CD4-positive, alpha-beta T cell treated with Interleukin-15 for 1 hour (primary cell): Measurements from ENCODE around the gene CACNA1A.
"Not testable (repeated sequence)": the region's sequence is repeated elsewhere in the genome, so short reads cannot be mapped to it uniquely, and the experiment has no call there.

Source experiments
- DNase-seq: peaks from one replicate; pipeline ENCODE4 v3.0.0-alpha.2; 2020

Gene CACNA1A

DNA sequence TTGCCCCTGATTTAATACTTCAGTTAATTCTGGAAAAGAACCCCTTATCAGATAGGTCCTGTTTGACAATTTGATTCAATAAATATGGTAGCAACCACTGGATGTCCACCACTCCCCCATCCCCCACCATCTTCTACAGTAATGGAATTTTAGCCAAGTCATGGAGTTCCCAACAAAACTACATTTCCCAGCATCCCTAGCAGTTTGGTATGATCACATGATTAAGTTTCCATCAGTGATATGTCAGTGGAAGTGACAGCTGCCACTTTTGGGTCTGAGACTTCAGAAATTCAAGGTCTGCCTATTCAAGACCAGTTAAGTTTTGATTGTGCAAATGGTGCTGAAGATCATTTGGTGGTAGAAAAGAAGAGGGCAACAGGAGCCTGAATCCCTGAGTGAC lies 85.5 kb downstream of the CACNA1A start:
- DNase-seq = no peak

DNA sequence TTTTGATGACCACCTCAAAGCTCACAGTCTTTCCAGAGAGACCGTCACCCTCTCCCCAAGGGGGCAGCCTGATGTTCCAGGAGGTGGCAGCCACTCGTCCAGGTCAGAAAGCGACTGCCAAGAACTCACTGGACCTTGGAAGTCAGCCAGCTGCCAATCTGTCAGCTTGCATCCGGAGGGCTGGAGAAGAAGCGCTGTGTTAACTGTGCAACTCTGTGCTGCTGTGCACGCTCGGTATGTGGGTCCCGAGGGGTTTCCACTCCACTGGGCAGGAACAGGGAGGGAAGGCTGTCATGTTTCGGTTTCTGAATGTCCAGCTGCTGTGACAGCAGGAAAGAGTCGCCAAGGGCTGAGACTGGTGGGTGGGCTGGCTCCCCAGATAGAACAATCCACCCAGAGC lies 89.2 kb downstream of the CACNA1A start:
- DNase-seq = no peak

DNA sequence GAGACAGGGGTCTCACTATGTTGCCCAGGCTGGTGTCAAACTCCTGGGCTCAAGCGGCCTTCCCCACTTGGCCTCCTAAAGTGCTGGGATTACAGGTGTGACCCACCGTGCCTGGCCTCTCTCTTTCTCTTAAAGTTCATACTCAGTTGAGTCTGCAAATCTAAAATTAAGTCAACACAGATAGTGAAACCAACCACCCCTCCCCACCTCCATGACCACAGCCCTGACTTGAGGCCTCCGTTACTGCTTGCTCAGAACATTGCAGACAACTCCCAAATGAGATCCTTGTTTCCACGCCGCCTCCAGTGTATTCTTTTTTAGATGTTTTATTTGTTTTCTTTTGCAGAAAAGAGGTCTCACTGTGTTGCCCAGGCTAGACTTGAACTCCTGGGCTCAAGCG lies 94.4 kb downstream of the CACNA1A start:
- DNase-seq = no peak

DNA sequence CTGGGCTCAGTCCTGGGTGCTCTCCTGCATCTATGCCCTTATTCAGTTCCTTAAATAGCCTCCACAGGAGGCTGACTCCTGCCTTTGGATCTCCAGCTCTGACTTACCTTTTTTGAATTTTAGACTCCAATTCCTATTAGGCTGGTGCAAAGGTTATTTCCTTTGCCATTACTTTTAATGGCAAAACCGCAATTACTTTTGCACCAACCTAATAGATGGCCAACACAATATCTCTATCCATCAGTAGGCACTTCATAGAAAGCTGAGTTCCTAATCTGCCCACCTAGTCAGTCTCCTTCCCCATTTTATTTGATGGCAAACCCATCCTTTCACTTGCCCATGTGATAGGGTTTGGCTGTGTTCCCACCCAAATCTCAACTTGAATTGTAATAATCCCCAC lies 95.3 kb downstream of the CACNA1A start:
- no peak for DNase-seq

DNA sequence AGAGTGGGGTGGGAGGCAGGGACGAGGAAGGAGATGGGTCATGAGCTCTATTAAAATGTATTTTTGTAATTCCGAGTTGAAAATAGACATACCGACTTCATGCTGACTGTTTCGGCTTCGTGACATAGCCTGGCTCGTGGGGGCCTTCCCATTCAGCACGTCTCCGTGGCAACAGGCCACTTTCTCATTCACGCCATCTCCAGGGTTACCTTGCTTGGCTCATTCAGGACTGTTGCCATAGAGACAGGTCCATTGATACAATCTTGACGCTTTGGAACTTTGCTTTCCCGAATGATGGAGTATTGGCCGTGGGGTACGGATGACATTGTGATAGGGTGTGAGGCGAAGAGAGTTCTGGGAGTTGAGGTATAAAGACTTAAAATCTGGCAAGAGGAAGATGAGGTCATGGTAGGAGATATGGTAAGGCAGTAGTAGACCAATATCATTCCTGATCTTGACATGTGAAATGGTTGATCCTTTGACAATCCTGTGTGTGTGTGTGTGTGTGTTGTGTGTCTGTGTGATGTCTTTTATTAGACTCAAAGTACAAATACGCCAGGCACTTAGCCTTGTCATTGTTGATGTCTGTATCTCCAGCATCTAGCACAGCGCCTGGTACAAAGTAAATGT lies 97.3 kb downstream of the CACNA1A start:
- no peak for DNase-seq

DNA sequence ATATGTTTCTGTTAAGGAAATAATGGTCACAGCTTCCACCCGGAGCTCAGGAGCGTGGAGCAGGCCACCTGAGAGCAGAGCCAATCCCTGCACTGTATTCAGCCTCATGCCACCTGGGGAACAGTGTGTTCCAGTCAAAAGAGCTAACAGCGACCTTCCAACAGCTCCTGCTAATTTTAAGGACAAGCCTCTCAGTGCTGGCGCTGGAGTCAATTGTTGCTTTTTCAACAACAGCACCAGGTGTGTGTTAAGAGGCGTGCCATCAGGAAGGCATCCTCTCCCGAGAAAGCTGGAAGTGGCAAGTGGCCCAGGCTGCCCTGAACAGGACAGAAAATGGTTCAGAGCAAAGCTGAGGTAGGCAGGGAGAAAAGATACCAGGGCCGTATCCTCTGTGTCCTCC lies 102.0 kb downstream of the CACNA1A start:
- DNase-seq = no peak

DNA sequence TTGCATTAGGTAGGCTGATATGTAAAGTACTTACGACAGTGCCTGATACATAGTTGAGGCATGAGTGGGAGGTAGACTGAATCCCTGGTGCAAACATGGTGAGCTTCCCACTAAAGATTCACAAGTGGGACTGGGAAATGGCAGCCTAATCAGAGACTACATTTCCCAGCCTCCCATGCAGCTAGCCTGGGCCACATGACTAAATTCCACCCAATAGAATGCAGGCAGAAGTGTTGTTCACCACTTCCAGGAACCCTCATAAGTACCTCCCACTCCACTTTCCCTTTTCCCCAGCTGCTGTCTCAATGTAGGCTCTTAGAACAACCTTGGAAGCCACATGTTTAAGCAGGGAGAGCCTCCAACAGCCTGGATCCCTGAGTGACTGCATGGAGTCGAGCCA lies 104.9 kb downstream of the CACNA1A start:
- no peak for DNase-seq

DNA sequence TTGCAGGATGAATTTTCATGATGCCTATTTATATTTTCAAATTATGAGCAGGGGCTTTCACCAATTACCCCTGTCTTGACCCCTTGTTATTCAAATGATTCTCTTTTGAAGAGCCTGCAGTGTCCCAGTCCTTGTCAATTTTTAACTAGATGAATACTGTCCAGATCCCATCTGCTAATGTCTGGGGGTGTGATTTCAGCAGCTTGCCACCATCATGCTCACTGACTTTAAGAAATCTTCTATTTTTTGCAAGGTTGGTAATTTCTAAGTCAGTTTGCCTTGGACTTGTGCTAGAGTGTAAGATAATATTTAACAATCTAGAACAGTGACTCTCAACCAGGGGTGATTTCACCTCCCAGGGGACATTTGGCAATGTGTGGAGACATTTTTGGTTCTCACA lies 106.0 kb downstream of the CACNA1A start:
- DNase-seq = no peak

DNA sequence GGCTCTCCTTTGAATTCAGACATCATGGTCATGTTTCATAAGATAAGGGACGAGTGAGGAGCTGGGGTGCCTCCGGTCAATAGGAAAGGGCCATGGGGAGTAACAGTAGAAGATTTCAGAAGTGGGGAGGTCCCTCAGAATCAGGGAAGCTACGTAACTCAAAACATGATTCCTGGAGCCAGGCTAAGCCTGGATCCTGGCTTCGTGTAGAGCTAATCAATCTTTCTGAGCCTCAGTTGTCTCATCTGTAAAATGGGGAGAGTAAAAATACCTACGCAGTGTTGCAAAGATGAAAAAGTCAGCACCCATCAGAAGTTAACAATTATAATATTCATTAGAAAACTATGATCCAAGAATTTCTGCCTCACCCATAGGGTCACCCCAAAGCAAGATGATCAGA lies 106.5 kb downstream of the CACNA1A start:
- DNase-seq = no peak

DNA sequence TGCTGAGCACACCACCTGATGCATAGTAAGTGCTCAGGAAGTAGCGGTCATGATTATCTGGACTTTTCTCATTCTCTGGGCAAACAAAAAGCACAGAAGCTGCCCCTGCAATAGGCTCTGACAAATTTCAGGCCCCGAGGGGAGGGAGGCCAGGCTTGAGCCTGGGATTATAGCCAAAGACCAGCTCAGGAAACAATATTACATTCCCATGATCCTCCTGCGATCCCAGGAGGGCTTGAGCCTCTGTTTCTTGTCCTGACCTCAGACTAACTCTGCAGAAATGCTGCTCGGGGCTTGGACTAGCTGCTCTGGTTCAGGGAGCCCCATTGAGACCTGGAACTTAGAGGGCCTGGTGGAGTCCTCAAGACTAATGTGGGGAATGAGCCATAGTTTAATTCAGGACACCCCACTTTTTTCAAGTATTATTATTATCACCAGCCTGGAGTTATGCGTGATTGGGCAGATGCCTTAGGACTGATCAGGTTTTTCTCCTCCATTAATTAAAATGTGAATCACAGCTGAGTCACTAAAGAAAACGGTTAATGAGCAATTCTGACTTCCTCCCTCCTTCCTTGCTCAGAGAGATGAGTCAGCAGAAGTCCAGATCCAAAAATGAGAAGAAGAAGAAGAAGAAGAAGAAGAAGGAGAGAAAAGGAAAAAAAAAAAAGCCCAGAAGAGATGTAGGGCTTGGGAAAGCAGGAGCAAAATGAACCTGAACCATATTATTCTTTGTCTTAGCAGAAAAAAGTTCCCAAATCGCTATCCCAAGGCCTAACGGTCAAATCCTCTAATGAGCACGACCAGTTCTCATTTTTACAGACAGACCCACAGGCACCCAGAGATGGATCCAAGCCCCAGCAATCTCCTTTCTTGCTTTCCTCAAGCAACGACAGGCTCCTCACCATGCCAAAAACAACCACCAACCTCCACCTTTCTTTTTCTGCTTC lies 107.2 kb downstream of the CACNA1A start:
- no peak for DNase-seq

DNA sequence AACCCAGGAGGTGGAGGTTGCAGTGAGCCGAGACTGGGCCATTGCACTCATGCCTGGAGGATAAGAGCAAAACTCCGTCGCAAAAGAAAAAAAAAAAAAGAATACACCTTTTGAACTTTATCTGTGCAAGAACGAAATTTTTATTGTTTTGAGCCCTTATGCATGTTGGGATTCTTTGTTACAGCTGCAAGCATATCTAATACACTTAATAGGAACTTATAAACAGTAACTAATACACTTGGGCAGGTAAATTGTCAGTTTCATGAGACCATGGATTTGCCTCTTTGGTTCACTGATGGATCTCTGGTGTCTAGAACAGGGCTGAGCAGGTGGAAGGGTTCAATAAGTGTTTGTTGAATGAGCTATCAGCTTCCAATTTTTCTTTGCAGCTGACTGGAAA lies 108.1 kb downstream of the CACNA1A start:
- no peak for DNase-seq

DNA sequence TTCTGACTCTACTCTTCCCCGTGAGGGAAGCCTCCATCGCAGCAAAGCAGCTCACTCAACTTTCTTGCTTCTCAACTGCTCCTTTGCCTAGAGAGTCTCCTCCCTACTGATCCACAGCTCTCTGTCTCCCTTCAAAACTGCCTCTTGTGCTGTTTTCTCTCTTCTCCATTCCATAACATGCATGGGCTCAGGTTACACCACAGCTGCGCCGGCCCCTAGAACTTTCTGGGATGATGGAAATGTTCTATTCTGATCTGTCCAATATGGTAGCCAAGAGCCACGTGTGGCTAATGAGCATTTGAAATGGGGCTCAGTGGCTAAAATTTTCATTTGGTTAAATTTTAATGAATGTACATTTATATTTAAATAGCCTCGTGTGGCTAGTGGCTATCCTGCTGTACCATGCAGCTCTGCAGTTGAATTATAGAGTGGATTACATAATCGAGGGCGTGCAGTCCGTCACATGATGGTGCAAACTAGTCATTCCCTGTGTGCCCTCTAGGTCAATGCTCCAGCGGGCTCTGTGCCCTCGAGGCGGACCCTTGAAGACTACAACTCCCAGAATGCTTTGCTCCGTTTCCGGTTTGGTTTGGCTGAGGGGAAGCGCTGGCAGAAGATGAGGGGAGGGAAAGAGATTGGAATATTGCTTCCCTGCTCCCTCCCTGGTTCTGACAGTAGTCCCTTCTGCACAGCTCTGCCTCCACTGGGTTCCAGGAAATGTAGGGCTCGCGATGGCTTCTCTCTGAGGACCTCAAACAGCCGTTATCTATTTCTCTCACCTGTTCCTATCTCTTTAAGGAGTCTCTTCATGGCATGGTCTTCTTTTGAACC lies 109.8 kb downstream of the CACNA1A start:
- peak; percentile 20 for DNase-seq

DNA sequence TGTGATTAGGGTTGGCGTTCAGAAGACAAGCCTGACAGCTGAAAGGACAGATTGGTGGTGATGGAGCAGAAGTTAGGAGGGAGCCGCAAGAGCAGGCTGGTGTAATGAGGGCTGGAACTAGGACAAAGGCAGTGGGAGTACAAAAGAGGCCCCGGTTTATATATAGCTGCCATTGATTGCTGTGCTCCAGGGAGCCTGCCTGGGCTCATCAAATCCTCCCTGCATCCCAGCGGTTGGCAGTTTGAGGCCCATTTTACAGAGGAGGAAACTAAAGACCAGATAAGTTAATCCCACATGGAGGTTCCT lies 123.7 kb downstream of the CACNA1A start:
- no peak for DNase-seq

DNA sequence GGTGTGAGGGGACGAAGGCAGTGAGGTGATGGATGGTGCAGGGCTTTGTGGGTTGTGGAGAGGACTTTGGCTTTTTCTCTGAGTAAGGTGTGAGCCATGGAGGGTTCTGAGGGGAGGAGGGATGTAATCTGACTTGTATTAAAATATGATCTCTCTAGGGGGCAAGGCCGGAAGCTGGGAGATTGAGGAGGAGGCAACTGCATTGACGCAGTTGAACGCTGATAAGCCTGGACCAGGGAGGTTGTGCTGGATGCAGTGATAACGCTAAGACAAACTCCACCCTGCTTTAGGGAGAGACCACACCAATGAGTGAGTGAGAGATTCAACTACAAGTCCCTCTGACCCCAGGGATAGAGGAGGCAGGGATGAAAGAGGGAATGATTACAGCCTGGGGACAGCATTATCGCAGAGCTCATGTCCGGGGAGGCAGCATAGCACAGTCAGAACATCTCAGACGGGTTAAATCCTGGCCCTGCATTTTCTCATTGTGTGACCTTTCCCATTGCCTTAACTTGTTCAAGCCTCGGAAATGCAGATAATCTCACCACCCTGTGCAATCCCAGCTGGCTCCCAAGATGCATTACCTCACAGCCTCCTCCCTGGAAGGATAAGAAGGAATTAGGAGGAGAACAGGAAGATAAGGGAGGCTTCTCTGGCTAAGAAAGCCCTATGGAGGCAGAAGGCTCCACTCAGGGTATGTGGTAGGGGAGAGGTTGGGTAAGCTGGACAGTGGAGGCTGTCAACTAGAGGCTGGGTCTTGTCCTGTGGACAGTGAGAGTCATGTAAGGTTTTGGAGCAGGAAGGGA lies 124.2 kb downstream of the CACNA1A start:
- no peak for DNase-seq

DNA sequence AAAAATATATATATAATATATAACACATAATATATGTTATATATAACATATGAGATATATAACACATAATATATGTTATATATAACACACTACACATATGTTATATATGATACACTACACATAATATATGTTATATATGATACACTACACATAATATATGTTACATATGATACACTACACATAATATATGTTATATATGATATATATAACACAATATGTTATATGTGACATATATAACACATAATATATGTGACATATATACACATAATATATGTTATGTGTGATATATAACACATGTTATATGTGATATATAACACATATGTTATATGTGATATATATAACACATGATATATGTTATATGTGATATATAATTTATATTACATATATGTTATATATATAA lies 129.7 kb downstream of the CACNA1A start:
- DNase-seq = no peak

DNA sequence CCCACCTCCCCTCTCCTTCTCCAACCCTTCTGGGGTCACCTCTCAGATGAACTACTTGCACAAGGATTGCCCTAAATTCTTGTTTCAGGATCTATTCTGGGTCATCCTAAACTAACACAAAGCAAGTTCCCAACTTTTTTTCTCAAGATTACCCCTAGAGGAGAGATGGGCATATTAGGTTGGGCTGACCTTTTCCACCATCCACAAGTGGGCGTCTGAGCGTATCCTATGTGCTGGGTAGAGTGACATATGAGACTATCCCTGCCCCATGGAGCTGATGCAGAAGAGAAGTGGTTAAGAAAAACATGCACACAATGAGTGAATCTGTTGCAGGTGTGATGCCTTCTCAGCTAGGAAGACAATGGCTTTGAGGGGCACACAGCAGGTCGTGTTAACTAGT lies 132.7 kb downstream of the CACNA1A start:
- DNase-seq = no peak

DNA sequence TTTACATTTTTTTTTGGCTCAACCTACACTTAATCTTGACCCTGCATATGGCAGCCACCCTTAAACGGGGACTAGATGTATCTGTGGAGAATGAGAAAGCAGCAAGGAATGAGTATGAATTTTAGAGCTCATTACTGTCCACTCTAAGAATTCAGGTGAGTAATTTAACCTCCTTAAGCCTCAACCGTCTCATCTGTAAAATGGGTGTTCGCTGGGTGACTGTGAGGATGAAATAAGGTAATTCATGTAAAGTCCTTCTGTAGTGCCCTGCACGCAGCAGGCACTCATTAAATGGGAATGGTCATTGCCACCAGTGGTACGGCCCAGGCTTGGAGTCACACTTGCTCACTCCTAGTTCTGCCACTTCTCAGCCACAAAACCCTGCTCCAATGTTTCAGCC lies 135.3 kb downstream of the CACNA1A start:
- no peak for DNase-seq

DNA sequence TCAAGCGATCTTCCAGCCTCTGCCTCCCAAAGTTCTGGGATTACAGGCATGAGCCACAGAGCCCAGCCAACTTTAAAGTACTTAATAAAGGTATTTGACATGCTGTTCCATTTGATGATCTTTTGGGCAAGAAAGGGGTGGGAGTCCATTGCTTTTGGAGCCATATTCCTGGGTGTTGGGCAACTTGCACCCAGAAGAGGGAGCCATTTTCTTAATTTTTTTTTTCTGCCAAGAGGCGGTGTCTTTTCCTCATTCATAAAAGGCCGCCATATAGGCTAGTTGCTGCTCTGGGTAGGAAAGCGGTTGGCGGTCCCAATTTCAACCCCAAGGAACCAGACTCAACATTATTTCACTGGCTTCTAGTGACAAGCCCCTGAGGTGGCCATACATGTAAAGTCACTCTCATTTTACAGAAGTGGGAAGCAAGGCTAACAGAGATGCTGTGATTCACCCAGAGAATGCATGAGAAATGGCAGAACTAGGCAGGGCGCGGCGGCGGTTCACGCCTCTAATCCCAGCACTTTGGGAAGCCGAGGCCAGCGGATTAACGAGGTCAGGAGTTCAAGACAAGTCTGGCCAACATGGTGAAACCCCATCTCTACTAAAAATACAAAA lies 139.6 kb downstream of the CACNA1A start:
- no peak for DNase-seq

DNA sequence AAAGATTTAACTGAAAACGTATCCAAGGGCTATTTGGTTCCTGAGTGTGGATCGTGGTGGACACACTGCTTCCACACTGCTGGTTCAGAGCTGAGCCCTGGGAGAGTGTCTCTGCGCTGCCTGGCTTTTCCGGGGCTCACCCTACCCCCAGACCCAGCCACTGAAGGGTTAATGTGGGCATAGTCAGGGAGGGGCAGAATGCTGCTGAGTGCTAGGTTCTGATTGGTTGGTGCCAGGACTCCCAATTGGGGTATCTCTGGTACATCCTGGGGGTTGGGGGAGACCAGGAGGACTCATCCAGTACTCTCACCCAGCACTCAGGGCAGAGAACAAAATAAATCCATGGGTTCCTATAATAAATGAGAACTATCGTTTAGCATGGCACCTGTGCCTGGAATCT lies 142.3 kb downstream of the CACNA1A start:
- DNase-seq = no peak

DNA sequence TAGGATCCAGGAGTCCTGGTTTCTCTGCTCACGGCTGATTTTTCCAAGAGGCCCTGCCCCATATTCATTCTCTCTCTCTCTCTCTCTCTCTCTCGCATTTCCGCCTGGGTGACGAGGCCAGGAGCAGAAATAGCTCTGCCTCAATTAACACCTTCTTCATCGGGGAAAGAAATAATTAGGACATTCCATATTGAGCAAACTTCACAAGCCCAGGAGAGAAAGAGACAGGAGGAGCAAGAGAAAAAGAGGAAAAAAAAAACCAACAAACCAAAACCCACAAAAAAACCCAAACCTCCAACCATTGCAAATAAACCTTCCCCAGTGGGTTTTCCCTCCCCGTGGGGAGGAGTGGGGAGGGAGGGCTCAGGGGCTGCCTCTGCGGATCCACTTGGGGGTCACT lies 143.0 kb downstream of the CACNA1A start:
- no peak for DNase-seq

DNA sequence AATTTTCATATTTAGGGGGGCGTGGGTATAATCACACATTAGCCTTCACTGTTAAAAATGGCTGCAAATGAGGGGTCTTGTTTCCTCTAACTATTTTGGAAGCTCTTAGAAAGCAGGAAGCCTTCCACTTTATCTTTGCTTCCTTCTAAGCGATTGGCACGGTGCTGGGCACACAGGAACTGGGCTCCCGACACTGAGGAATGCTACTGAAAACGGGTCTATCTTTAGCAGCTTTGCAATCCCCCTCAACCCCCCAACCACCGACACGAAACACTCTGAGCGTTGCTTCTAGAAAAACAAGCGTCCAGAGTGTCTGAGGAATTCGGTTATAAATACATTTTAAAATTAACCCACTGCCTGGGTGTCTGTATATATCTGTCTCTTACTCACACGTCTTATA lies 143.6 kb downstream of the CACNA1A start:
- no peak for DNase-seq

DNA sequence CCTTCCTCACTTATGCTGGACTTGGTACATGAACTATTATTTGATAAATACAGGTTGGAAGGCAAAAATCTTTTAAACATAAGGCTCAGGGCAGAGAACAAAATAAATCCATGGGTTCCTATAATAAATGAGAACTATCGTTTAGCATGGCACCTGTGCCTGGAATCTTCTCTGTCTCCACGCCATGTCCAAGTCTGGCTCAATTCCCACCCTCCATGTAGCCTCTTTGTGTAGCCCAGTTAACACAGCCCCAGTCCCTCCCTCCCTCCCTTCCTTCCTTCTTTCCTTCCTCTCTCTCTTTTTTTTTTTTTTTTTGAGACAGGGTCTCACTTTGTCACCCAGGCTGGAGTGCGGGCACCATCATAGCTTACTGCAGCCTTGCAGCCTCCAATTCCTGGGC lies 144.6 kb downstream of the CACNA1A start:
- DNase-seq = not testable (repeated sequence)
